NCI-H1417 (cell line): Measurements from ENCODE around the gene FOXL2NB.
A peak's percentile ranks its signal among the peaks of the same experiment; 100 is the strongest.

Experiments
- DNase-seq, 3 experiments: peaks; one replicate each; lab custom pipeline; 2025; lab: John Stamatoyannopoulos, UW

FOXL2NB gene

DNA sequence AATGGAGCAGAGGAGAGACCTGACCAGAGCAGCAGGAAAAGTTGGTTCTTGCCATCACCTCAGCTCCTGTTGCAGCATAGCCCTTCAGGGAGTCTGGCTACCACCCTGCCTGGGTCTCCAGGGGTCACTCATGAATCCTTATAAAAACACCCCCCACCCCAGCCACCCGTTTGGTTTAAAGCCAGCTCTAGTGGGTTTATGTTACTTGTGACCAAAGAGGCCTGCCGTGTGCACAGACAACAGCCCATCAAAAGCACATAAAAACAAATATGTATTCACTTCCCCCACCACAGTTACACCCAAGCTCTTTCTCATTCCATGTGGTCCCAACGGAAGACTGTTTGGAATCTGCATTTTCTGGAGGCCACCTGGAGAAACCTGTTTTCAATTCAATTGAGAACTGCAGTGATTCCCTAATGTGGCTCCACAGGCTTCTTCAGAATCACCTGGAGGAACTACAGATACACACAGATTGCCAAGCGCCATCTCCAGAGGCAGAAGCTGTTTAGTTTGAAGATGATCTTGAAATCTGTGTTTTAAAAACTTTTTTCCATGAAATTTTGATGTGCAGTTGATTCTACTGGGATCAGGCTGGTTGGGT, 13.8 kb upstream of the FOXL2NB start:
- DNase-seq = no peak

DNA sequence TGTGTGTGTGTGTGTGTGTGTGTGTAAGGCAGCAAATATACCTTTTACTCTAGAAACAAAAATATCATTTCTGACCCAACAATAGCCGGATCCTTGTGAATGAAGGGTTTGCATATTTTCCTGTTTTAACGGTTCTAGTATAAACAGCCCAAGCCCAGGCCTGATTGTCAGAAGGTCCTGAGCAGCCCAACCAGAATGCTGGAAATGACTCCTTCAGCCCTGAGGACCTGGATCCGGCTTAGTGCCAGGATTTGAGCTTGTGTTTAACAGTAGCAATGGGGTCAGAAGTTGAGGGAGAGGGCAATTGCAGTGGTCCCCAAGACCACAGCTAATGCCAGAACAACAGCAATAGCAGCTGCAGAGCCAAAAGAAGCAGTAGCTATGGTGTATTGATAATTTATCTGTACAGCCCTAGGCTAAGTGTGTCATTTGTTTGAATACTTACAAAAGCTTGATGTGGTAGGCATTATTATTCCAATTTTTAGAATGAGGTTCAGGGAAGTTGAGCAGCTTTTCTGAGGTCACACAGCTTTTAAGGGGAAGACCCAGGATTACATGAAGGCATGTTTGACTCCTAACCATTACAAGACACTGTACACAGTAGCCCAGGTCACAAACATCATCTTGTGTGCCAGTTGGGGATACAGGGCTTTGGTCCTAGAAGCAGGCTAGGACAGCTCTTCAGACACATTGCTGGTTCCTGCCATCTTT, 12.9 kb upstream of the FOXL2NB start:
- no peak for DNase-seq

DNA sequence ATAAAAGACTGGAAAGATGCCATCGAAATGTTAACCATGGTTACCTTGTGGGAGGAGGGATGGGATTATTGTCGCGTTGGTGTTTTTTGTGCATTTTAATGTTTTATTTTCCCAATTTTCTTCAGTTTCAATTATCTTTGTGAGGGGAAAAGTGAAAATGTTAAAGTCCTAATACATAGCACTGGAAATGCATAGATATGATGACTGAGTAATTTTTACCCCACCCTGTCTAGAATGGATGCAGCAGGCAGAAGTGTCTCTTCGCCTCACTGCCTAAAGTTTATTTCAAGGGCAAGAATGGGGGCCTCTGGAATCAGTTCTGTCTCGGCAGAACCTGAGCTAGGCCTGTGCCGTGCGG, 11.5 kb upstream of the FOXL2NB start:
- DNase-seq = no peak

DNA sequence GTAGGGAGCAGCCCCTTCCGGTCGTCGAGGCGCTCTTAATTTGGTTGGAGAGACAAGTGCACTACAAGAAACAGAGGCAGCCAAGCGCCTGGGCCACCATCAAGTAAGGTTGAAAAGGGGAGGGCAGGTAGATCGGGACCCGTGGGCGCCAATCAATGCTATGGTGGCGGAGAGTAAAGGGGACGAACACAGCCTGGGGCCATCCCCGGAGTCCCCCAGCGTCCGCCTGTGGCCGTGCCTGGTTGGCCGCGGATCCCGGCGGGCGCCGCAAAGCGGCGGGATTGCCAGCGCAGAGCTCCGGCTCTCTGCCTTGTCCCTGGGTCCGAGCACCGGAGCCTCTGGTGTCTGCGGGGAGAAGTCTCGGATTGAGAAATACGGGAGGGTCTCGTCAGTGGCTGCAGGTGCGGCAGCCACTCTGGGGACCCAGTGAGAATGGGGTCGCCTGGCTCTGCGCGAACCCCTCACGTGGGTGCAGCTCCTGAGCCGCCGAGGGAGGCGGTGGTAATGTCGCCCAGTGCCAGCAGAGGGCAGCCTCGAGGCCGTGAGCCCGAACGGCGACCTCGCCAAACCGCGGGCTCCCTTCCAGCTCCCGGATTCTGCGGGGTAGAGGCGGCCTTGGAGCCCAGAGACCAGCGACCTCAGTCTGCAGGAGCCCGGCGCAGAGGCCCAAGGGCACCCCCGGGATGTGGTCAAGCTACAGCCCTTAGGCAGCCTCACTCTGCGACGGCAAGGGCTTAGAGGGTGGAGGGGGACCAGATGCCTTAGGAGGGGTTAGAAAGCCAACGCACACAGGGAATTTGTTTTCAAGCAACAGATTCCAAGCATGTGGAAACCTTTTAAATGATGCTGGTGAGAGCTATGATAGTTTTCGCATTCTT, 10.9 kb upstream of the FOXL2NB start:
- peak; percentile 18 to 38 (median 35) for DNase-seq

DNA sequence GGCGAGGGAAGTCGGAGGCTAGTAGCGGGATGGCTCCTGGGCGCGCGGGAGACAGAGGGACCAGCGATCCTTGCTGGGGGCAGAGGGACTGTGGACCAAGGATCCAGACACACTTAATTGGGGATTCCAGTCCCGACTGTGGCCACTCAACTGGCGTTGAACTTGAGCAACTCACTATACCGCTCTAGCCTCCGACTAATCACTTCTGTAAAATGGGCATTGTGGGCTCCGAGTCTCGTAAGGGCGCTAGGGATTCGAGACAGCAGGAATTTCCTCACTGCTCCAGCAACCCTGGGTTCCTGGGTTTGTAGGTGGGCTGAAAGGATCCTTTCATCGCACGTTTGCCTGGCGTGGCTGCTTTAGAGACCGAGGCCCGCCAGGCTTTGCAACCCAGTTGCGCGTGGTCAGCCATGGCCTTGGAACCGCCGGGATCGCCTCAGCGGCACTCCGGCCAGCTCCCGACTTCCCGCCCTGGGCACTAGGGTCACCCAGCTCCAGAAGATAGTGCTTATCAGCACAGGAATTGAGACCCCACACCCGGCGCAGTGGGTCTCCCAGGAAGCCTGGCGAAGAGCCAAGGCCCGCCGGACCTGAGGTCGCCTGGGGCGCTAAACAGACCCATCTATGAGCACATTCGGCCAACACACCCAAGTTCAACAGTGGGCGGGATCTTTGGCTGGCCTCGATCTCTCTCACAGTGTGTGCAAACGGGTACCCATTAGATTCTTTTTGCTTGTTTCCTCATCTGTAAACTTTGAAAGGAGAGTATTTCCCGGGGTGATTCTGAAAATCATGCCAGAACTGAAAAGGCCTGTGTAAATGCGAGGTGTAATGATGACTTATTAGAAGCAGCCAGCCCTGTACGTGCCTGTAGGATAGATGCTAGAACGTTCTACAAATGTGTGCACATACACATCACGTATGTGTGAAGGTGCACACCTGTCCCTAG, 10.0 kb upstream of the FOXL2NB start:
- no peak for DNase-seq

DNA sequence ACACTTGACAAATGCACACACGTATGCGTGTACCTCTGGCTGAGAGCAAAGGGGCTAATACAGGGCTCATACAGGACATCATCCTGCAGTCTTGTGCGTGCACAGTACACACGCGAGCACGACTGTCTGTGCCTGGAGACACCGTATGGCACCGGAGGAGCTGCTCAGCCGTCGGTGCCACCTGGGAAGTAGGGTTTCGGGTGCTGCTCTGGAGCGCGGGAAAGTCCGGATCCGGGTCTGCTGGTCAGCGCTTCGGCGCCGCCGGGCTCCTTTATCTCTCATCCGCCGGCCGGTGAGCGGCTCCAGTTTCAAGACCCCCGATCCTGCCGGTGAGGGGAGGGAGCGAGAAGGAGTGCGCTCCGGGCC, 9.3 kb upstream of the FOXL2NB start:
- no peak for DNase-seq

DNA sequence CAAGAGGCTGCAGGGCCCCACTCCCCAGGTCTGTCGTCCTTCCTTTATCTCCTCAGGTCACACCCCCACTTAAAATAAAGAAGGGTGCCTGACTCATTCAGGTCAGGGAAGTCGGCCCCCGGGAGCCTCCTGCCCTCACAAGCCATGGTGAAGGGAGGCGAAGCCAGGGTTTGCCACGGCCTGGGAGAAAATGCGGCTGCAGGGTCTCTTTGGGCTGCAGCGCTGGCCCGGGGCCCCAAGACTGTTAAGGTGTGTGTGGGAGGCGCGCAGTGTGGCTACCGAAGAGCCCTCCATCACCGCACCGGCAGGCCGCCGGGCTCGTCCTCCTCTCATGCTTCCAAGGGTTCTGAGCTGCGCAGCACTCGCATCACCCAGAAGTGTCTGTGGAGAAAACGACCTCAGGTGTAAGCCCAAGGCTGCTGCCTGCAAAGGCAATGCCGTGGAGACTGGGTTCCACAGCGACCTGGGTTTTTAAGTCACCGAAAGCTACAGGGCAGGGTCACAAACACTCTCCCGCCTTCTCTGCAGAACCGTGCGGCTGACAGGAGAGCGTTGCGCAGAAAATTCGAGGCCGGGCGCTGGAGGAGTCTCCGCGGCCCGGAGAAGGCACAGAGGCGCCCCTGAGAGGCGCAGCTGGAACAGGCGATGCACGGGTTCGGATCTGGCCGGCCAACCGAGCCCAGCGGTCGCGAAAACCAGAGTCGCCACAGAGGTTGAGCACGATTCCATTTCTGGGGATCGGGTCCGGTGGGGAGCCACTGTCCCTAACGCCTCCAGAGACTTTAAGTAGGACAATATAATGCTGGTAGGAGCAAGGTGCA, 8.8 kb upstream of the FOXL2NB start:
- DNase-seq = peak in 1 of 3 experiments; percentile 13

DNA sequence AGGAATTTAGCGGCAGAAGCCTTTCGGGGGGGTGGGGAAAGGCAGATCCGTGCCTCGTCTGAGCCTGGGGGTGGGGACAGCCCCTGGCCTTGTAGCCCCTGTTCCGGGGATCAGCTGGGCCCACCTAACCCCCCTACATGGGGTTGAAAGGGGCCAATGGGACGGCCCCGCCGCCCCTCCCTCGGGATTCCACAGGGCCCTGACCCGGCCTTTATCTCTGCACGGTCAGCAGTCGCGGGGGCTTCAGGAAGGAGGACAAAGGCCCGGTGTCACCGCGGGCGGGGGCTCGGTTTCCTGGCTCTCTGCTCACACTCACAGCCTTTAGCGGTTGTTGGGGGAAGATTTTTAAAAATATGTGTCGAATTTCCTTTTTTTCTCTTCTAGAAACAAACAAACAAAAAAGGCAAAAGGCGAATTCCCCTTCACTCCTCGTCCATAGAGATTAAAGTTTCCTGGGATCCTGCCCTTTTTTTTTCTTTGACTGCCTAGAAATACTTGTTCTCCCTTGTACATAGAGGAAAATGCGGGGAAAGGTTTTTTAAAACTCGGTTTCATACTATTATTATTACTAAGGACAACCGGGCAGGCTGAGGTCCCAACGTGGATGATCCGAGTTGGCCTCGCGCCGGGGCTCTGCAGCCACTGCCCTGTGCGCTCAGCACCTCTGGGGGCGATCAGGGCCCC, 8.0 kb upstream of the FOXL2NB start:
- no peak for DNase-seq

DNA sequence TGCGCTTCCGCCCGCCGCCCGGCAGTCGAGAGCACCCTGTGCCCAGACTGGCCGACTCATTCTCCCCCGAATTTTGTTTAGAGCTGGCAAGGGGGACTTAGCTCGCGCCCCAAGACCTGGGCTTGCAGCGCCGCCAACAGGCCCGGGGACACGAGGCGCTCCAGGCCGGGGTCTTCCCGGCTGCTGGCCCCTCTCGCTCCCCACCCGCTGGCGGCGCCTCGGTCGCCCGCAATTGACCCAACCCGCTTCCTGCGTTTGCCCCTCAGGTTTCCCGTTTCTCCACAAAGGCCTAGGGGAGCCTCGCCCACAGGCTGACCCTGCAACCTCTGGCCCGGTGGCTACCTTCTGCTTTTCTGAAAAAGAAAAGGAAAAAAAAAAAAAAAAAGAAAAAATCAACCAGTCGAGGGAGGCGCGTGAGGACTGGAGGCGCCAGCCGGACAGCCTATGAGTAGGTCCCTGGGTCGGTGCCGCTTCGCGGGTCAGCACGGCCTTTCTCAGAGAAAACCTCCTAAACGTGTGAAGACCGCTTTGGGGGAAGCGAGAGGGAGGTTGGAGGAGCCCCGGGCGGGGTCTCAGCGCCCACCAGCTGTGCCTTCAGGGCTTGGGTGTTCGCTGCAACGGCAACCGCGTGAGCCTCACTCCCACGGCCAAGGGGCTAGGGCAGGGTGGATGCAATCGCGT, 7.3 kb upstream of the FOXL2NB start:
- no peak for DNase-seq

DNA sequence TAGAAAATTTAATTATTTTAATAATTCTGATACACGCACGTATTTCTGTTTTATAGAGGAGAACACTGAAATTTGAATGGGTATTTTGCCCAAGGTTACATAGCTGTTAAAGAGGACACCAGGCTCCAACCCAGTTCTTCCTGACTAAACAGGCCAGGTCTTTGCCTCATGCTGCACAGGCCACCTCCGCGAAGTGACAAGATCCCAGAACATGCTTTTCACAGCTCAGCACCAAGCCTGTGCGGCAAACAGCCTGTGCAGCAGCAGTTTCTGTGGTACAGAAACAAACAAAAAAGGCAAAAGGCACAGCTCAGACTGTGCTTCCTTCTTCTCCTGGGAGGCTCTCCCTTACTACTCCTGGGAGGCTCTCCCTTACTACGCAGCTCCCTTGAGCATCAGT, 6.6 kb upstream of the FOXL2NB start:
- no peak for DNase-seq

DNA sequence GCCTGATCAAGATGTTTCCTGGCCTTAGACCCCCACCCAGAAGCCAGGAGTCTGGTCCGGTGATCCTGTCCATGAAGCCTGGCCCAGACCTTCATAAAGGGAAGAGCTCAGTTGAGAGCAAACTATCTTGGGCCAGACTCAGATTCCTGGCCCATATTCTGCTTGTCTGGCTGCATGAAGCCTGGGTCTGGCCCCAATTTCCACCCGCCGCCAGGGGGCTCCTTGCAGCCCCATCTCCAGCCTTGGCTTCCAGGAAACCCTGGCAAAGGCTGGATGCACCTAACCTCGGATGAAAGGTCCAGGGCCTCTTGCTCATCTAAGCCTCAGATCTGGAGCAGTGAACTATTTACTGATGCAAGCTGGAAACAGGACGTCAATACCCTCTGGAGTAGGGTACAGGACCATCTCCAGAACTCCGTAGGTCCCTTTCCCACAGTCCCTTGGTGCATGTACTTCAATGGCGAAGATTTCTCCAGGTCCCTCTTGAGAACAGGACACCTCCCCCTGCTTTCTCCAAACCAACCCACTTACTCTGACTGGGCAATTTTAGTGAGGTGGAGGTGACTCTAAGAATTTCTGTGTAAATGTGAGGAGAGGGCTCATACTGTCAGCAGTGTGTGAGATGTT, 5.6 kb upstream of the FOXL2NB start:
- peak in 1 of 3 experiments; percentile 13 for DNase-seq

DNA sequence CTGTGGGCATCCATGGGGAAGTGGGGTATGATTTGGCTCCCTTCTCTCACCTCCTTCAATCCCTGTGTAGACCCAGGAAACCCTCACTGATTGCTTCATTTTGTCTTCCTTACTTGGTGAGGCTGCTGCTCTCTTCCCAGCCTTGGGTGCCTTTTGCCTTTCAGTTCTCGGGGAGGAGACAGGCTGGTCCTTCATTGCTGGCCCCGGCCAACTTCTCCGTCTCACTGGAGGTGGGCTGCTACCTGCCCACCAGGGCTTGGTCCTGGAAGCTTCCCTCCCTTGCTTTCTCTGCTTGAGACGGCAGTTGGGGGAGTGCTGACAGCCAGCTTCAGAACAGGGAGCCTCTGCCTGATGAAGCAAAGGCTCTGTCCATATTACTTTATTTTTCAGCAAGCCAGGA, 4.7 kb upstream of the FOXL2NB start:
- DNase-seq = no peak

DNA sequence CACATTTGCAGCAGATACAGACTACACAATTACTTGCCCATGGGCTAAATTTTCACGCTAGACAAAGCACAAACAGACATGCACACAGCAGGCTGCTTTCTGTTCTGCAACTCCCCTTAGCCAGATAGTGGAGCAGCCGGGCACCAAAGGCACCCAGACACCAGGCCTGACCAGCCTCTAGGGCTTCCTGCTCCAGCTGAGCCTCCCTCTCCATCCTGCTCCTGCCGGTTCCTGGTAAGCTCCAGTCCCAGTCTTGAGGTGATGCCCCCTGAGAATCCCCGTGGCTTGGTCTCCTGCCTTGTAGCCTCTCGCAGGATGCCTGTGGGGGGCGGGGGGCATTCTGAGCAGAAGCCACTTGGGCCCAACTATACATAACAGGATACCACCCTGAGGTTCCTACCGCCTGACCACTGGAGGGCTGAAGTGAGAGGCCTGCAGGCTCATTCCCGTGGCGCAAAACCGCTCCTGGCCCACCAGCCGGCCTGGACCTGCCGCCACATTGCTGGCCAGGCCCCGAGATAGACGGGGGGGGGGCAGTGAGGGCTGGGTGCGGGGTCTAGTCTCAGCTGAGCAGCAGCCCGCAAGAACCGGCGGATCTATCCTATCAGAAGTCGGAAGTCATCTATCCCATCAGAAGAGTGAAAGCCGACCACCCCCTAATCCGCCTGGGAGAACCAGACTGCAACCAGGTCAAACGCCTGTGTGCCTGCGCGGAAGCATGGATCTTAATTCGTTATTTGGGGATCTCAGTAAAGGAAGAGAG, 4.0 kb upstream of the FOXL2NB start:
- DNase-seq = no peak

DNA sequence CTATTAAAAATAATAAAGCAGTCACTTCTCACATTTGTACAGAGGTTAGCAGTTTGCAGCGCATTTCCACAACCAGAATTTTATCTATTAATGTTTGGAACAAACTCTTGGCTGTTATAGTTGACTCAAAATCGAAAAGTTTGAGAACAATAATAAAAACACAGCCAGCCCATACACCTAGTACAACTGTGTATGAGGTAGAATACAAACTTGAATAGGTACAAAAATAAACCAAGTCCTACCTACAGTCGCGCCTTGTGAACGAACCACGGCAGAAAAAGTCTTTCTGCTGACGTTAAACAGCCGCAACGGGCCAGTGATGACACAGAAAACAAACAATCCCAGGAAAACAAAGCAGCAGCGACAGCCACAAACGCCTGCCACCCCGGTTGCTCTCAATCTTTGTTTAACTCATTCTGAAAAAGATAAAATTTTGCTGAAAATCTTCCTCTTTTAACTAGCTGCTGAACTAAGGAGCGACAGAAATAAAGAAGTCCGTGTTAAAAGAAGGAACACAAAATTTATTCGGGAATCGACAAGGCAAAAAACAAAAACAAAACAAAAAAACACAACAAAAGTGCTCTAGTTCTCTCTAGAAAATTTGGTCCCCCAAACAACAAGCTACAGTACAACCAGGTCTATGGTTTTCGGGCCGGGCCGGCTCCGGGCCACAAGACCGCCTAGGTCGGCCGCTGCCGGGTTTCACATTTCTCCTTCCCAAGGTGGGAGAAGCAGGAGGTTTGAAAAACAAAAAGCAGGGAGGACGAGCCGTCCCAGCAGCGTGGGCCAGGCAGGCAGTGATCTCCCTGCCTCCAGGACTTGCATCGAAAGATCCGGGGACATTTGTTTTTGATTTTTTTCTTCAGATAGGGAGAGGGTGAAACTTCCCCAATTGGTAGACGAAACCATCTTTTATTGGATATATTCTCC, 3.0 kb upstream of the FOXL2NB start:
- DNase-seq = no peak

DNA sequence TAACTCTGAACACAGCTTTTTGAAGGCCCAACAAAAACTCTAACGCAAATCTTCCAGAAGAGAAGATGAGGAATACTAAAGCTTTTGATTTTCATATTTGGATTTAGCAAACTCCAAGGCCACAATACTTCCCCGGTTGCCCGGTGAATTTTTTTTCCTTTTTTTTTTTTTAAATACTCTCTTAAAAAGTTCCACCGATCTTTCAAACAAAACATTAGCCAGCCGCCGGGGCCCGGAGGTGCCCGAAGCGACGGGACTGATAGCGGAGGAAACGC, 2.4 kb upstream of the FOXL2NB start:
- no peak for DNase-seq

DNA sequence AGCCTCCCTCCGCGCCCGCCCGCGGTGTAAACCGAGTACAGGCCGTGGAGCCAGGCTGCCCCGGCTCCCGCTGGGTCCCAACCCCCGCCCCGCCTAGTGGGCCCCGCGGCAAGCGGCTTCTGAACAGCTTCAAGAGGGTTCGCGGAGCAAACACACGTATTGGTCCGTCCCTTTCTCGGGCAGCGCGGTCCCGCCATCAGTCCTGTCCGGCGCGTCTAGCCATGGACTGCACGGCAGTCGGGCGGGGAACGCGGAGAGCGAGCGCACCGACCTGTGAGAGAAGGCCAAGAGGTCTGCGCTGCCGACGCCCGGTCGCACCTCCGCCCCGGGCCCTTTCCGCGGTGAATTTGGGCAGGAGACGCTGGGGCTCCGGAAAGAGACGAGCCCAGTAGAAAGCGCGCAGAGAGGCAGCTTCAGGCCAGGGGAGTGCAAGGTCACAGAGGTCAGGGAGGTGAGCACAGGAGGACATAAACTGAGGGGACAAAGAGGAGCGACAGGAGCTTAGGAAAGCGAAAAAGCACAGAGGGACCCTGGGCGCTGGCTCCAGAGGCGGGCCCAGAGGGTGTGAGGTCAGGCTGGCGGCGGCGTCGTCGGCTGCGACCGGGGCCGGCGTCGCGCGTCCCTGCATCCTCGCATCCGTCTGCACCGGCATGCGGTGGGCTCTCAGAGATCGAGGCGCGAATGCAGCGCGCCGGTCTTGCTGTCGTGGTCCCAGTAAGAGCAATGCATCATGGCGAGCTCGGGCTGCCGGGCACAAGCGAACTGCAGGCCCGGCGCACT, 1.9 kb upstream of the FOXL2NB start:
- no peak for DNase-seq
